ENCODE data around the gene PNPLA1.

PNPLA1 gene, protein sequence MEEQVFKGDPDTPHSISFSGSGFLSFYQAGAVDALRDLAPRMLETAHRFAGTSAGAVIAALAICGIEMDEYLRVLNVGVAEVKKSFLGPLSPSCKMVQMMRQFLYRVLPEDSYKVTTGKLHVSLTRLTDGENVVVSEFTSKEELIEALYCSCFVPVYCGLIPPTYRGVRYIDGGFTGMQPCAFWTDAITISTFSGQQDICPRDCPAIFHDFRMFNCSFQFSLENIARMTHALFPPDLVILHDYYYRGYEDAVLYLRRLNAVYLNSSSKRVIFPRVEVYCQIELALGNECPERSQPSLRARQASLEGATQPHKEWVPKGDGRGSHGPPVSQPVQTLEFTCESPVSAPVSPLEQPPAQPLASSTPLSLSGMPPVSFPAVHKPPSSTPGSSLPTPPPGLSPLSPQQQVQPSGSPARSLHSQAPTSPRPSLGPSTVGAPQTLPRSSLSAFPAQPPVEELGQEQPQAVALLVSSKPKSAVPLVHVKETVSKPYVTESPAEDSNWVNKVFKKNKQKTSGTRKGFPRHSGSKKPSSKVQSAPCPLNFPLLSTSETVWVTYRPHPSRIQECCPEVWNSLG

DNA sequence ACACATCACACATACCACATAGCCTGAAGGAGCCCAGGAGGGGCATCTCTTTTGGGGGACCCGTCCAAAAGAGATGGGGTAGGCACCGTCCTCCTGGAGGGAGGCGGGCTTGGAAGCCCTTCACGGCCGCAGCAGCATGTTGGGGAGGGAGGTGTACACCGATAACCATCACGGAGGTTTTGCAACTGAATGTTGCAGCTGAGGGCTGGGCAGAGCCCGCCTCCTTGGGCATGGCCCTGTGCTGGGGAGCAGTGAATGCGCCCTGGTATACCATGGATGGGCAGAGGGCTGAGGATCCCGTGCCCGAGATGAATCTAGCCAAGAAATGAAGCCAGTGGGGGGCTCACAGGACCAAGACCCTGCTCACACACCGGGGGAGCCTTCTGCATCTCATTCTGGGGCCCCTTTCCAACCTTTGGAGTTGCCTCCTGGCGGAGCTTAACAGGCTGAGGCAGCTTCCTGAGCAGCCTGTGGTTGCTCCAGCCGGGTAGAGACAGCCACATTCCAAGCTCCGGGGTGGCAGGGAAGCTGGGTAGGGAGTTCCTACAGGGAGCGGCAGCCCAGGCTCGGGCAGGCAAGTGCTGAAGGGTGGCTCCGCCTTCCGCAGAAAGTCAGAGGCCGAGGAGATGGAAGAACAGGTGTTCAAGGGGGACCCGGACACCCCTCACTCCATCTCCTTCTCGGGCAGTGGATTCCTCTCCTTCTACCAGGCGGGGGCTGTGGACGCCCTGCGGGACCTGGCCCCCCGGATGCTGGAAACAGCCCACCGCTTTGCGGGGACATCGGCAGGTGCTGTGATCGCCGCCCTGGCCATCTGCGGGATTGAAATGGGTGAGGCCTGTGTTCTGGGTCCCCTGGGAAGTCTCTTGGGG lies at the start of gene PNPLA1:
TSS of gene PNPLA1 (plus strand) at position 227 of the 872 bp plus-strand sequence. CDS start at position 627, 400 bp downstream.
- no peak for DNase-seq

DNA sequence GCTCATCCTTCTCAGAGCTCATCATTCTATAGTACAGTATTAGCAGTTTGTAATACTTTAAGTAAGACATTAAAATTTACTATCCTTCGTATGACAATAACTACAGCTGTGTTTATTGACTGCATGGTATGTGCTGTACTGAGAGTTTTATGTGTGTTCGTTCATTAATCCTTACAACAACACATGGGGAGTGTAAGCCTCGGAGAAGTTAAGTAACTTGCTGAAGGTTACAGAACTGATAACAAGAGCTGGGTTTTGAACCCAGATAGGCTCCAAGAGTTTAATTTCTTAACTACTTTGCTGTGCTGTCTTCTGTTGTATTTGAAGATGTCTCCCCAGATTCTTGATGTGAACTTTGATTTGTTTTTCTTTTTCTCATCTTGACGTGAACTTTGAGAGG lies 49.6 kb upstream of the PNPLA1 start:
- no peak for DNase-seq

DNA sequence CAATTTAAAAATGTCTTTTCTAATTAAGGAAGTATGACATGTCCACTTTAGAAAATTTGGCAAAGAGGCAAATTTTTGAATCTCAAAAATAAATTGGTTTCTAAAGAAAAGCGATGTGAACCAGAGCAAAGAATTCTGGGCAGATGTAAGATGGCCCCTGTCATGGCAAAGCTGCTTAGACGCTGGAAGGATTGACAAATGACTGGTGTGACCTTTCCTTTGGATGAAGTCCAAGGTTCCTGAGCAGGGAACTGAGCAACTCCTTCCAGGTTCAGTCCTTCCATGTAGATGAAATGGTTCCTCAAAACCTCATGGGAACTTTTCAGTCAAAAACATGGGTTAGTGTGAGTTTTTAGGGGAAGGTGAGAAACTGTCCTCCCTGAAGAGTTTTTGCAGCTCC lies 48.2 kb upstream of the PNPLA1 start:
- no peak for DNase-seq

DNA sequence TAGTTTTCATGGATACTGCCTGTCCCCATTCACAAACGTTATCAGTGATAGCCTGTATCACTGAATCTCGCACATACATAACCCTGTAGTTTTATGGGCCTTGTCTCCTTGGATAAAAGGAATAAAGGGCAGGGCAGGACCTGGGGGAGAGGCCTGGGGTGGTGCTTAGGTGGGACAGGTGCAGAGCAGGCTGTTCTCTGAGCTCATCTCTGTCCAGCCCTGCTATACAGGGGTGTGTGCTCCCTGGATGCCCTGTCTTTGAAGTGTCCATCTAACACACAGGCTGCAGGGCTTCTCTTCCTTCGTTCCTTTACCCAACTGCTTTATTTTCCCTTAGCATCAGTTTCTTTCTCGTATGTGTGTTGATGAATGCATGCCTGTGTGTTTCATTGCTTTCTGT lies 46.9 kb upstream of the PNPLA1 start:
- DNase-seq, result no peak

DNA sequence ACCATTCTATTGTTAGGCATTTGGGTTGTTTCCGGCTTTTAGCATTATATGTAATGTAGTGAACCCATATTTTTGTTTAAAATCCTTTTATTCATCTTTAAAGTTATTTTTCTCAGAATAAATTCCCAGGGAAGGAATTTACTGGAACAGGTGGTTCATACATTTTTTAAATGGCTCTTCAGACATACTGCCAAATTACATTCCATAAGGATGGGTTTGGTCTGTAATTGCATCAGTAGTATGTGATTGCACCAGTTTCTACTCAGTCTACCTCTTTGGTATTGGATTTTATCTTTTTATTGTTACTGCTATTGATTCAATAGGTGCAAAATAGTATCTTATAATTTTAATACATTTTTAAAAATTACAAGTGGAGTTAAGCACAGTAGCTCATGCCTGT lies 46.2 kb upstream of the PNPLA1 start:
- DNase-seq, result no peak

DNA sequence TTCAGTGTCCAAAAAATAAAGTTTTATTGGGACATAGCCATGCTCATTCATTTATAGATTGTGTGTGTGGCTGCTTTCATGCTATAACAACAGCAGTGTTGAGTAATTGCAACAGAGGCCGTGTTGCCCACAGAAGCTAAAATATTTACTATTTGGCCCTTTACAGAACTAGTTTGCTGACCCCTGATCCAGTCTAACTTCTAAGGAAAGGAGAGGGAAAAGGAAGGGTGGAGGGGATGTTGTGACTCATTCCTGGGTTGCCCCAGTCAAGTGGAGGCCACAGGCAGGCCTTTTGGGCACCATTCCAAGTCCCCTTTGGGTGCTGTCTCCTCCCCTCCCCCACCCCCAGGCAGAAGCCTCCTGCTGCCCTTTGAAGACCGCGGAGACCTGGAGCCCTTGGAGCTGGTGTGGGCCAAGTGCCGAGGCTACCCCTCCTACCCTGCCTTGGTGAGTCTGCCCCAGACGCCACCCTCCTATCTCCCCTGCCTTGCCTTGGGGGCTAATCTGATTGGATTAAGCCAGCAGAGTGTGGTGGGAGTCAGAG lies 44.9 kb upstream of the PNPLA1 start:
- no peak for DNase-seq

DNA sequence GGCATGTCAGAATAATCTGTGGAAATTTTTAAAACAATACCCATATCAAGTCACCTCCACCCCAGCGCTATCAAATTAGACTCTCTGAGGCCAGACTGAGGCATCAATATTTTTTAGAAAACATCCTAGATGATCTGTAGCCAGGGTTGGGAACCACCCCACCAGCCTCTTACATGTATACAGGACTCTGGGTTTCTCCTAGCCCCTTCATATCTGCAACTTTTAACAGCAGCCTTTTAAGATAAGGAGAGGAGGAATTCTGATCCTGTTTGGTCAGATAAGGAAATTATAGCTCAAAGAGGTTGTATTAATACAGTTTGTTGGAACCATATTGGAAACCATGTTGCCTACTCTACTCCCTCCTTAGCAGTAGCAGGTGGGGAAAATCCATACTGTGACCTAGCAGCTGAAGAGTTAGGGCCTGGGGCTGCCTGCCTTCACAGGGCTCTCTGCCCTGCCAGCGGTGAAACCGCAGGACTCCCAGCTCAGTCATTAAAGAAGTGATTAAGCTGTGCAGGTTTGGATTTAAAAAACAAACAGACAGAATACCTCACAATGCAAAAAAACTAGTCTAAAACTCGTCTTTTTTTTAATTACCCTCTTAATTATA lies 43.3 kb upstream of the PNPLA1 start:
- DNase-seq, result no peak

DNA sequence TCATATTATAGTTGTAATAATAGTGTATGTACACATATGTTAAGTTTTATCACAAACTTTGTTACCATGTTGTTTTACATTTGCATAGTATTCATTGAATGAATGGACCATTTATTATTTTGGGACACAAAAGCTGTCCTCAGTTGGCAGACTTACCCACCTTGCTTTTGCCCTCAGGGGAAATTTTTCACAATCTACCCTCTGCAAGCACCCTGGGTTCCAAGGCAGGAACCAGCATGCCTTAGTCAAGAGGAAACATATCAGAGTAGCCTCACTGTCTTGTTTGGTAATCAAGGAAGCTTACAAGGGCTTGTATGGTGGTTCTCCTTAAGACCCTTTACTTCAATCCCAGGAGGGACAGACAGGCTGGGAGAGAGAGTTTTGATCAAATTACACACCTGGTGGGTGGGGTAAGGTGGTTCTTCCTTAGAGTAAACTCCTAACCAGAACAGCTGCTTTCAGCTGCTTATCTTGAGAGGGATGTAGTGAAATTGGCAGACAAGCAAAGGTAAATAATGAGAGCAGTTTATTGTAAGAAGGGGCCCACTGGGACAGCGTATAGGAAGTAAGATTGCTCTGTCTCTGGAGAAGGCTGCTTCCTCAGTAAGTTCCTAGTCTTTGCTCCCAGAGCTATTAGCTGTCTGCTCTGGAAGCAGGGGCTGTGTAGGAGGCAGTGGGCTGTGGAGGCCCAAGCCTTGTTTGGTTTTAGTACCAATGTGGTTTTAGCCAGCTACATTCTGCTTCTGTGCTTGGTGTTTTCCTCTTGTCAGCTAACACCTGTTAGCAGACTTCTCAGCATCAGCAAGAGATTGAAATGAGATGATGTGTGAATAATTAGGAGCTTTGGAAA lies 42.3 kb upstream of the PNPLA1 start:
- DNase-seq, result no peak

DNA sequence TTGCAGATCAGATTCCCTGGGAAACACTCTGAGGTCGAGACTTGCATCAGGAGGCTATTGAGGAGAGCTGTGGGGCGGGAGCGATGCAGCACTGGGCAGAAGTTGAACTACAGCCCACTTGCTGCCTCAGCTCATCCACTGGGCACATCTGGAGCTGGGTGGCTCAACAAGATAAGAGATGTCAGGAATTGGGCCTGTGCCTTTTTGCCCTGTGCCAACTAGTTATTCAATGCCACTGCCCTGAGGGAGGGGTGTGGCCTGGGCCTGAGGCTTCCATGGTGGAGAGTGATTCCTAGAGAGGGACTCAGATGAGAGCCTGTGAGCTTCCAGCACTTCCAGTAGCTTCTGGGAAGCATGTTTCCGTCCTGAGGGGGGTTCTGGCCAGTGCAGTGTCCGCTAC lies 40.6 kb upstream of the PNPLA1 start:
- no peak for DNase-seq

DNA sequence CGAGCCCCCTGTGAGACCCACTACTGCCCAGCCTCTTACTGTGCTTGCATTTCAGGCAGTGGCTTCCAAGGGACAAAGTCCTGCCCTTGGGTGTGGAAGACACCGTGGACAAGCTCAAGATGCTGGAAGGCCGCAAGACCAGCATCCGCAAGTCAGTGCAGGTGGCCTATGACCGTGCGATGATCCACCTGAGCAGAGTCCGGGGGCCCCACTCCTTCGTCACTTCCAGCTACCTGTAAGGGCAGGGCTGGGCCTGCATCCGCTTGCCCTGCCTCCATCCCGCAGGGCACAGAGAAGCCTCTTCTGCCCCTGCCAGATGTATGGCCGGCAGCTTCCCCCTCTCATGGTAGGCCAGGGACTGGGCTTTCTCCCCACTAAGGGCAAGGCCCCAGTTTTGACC lies 39.5 kb upstream of the PNPLA1 start:
- no peak for DNase-seq

DNA sequence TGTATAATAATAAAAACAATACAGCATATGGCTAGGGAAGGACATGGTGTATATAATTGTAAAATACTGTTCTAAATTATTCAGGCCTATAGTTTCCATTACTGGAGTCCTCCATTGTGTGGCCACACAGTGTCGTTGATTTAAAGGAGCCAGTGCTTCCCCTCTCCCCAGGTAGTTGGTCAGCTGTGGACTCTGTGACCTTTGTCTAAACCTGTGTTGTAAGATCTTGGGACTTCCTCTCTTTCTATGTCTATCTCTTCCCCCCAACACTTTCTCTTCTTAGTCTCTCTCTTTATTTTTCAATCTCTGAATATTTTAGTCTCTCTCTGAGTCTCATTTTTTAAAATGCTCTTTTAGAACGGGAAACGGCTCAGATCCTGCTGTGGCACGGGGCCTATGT lies 37.7 kb upstream of the PNPLA1 start:
- no peak for DNase-seq

DNA sequence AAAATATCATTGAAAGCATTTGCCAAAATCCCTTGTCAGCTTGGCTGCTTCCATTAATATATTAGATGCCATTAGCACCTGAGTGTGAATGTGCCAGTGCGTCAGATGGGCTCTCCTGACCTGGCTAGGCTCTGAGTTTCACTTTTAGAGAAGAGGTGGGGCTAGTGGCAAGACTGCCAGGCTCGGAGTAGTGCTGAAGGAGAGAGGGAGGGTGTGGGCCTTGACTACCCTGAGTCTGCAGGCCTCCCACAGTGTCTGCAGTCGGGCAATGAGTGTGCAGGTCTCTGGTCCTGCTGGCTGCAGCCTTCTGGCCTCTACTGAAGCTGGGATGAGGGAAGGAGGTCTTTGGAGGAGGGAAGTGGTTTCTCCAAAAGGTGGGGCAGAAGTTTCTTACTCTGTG lies 34.6 kb upstream of the PNPLA1 start:
- DNase-seq, result no peak

DNA sequence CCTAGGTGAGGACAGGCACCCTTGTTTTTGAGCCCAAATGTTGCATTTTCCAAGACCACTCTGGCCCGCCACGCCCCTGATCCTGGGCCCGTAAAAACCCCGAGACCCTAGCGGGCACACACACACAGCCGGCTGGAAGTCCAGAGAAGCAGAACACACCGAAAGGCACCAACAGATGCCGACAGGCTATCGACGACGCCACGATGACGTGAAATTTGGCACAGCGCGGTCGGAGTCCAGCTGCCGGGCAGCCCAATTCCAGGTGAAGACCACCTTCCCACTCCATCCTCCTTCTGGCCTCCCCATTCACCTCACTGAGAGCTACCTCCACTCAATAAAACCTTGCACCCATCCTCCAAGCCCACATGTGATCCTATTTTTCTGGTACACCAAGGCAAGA lies 34.0 kb upstream of the PNPLA1 start:
- DNase-seq, result no peak

DNA sequence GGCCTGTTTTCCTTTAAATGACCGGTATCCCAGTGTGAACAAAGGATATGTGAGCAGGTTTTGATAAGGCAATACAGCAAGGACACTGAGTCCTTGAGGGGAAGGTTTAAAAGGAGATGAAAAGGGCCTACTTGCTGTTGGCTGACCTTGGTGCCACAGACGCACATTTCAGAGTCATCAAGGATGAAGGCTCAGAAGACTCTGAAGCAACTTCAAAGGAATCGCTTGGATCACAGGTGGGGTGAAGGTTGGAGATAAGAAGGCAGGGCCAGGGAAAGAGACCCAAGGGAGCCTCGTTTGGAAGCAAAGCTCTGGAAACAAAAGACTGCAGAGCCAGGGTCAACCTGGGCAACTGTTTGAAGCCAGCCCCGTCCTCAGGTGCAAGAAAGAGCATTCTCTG lies 30.1 kb upstream of the PNPLA1 start:
- no peak for DNase-seq

DNA sequence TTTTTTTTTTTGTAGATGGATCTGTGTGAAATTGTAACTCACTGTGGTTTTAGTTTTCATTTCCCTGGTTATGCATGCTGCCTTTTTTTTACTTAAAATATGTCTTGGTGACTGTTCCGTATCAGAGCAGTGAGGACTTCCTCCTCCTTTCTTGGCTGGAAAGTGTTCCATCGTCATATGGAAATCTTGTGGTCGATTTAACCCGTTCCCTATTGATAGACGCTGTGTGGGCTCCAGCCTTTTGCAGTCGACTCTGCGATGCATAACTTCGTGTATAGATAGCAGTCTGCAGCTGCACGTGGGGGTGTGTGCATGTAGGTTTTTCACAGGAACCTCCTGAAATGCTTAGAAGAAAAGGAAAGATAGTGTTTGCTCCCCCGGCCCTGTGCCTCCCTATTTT lies 28.1 kb upstream of the PNPLA1 start:
- DNase-seq, result peak in 1 of 2 donors; percentile 60

DNA sequence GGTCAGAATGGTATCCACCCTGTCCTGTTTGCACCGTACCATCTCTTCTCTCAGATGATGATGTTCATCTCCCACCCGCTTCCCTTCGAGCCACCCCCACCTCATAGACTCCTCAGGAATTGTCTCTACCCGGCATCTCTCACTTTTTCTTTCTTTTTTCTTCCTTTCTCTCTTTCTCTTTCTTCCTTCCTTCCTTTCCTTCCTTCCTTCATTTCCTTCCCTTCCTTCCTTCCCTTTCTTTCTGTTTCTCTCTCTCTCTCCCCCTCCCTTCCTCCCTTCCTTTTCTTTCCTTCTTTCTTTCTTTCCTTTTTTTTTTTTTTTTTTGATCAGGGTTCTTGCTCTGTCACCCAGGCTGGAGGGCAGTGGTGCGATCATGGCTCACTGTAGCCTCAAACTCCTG lies 27.7 kb upstream of the PNPLA1 start:
- no peak for DNase-seq

DNA sequence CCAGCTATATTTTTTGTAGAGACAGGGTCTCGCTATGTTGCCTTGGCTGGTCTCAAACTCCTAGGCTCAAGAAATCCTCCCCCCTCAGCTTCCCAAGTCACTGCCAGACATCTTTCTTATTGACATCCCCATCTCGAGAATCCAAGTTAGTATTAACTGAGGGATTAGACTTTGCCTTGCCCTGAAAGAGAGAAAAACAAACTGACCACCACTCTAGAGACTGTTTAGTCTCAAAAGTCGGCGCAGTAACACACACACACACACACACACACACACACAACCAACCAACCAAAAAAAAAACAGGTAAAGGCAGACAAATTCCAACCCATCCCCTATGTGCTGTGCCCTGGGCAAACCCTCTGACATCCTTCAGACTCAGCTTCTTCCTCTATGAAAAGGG lies 27.2 kb upstream of the PNPLA1 start:
- no peak for DNase-seq

DNA sequence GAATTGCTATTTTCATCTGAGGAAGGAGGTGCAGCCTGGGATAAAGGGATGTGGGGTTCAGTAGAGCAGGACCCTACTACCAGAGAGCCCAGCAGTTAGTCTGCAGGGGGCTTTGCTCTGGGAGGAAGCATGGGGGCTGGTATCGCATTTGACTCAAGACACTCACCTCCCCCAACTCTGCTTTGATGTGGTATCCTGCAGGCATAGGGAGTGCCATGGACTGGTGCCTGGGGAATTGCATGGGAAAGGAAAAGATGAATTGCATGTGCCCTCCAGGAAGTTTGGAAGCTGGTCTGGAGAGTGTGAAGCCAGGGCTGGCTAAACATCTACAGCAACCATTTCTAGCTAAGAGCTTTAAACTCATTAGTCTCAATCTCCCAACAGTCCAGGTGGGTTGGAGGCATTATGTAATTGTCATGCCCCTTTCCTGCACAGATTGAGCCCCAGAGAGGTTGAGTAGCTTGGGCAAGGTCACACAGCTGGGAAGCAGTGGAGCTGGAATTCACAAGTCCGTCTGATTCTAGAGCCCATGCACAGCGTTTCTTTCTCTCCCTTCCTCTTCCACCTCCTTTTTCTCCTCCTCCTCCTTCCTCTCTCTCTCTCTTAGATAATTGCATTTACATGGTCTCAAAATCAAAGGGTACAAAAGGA lies 26.2 kb upstream of the PNPLA1 start:
- DNase-seq, result no peak

DNA sequence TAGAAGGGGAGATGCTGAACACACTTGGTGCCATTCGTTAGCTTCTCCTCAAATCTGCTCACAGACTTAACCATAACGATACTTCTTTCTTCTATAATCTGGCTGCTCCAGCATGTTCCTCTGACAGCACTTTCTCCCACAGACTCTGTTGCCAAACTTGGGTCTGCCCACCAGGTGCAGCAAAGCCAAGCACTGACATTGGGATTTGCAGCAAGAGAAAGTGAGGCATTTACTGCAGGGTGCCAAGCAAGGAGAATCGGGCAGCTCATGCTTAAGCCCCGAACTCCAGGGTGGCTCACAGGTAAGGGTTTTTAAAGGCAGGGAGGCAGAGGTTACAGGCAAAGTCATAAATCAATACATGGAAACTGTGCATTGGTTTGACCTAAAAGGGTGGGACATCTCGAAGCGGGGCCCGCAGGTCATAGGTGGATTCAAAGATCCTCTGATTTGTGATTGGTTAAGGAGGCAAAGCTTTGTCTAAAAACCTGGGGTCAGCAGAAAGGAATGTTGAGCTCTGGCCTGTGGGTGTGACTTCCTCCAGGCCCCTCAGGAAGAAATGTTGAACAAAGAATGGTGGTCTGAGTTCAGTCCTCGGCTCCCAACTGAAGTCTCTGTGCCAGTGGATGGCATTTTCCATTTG lies 25.1 kb upstream of the PNPLA1 start:
- no peak for DNase-seq

DNA sequence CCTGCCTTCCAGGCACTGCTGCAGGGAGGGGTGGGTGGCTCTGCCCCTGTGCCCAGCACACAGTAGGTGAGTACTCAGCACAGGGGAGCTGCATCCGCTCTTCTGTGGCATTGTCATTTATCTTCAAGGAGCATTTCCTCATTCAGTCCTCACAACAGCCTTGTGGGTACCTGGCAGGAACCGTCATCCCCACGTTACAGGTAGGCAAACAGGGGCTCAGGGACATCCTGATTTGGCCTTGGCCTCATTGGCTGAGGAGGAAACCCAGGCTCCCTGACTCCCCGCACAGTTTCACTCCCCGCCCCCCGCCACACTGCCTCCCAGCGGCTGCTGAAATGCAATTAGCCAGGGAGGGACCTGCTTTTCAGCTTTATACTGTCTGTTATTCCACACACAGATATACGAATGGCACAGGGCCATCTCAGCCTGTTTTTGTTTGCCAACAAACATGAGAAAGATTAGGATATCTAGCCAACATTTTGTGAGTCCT lies 24.2 kb upstream of the PNPLA1 start:
- DNase-seq, result no peak
